Natural killer cell (primary cell): Measurements from ENCODE around the gene ZNF304. TPM values are rescaled to one million over a fixed set of nuclear protein-coding genes. Genes with fewer than 3 reads are reported as not detected.

ENCODE experiments used
- ATAC-seq, 3 donors: fragments of 150-1000 bp in 2 of 3; fragments of 200-7000 bp in 1 of 3; cut with Tn5 transposase; 1 replicate in 1 of 3; 2 replicates in 2 of 3; pipeline ENCODE4 v1.10.0; 2021; ENCODE audit warnings: mild to moderate bottlenecking in 2 of 3, moderate library complexity in 2 of 3
- DNase-seq, 2 donors: peaks; one replicate each; pipeline versions ENCODE4 v3.0.0 to v3.0.0-alpha.2; 2013 to 2021; ENCODE audit warnings: mixed read lengths in 1 of 2
- H3K27ac ChIP-seq: one replicate; pipeline ENCODE4 v1.5.1; 2013; ENCODE audit warnings: mild to moderate bottlenecking, low read length
- H3K27me3 ChIP-seq: one replicate; pipeline ENCODE4 v1.6.1; 2013; ENCODE audit warnings: low read length; ENCODE audit not compliant: control insufficient read depth, insufficient read depth
- H3K36me3 ChIP-seq: one replicate; pipeline ENCODE4 v1.6.1; 2013; ENCODE audit warnings: low read length; ENCODE audit not compliant: control insufficient read depth, insufficient read depth
- H3K4me1 ChIP-seq: one replicate; pipeline ENCODE4 v1.6.1; 2013; ENCODE audit warnings: low read length; ENCODE audit not compliant: control insufficient read depth, insufficient read depth
- H3K4me3 ChIP-seq: one replicate; pipeline ENCODE4 v1.5.1; 2013; ENCODE audit warnings: low read length
- H3K9me3 ChIP-seq: one replicate; pipeline ENCODE4 v1.6.1; 2013; ENCODE audit warnings: low read length; ENCODE audit not compliant: control insufficient read depth, insufficient read depth
- H3K27ac Mint-ChIP-seq, 2 donors: one replicate each; pipeline ENCODE4 v1.8.0; 2022; ENCODE audit warnings: mild to moderate bottlenecking in 2 of 2, mixed read lengths in 2 of 2, moderate library complexity in 1 of 2
- H3K27me3 Mint-ChIP-seq, 2 donors: one replicate each; pipeline ENCODE4 v1.8.0; 2022; ENCODE audit warnings: low read depth in 2 of 2, mixed read lengths in 2 of 2
- H3K36me3 Mint-ChIP-seq: one replicate; pipeline ENCODE4 v1.8.0; 2022; ENCODE audit warnings: mixed read lengths
- H3K4me1 Mint-ChIP-seq, 2 donors: one replicate each; pipeline ENCODE4 v1.8.0; 2022; ENCODE audit warnings: mixed read lengths in 2 of 2
- H3K4me3 Mint-ChIP-seq: one replicate; pipeline ENCODE4 v1.8.0; 2022; ENCODE audit warnings: mild to moderate bottlenecking, moderate library complexity, mixed read lengths
- H3K9me3 Mint-ChIP-seq, 2 donors: one replicate each; pipeline ENCODE4 v1.8.0; 2022; ENCODE audit warnings: mixed read lengths in 2 of 2
- CTCF ChIP-seq: fragments of 200-600 bp; IDR thresholded peaks from one replicate; pipeline ENCODE4 v1.8.0; 2022; ENCODE audit warnings: antibody characterized with exemption
- WGBS: methylation state at CpG from one replicate; pipeline ENCODE4 v1.1.7; 2013; ENCODE audit warnings: missing lambda C conversion rate; ENCODE audit not compliant: insufficient coverage; 5-methylcytosine and 5-hydroxymethylcytosine counted together
- intact Hi-C: fragments of 100-400 bp; cut with micrococcal nuclease; formaldehyde crosslinking; loops from one replicate; pipeline ENCODE4 v1.14.2; 2022
- total RNA-seq, 4 donors: library from RNA; stranded (reverse); fragments of 120-200 nt in 1 of 4; gene quantifications; one replicate each; pipeline versions ENCODE4 v1.2.3 to v1.2.4, GENCODE V29; 2013 to 2022

ZNF304 gene
- total RNA-seq, 3 donors from 2014 or later (not counting 1 experiment from before 2014, with no cell fraction given) = 6.6 to 10.7 (median 9.2) TPM

GRCh38 chr19:57377498-57378146 lies 26.6 kb downstream of the ZNF304 start:
- ATAC-seq (no peak), DNase-seq (no peak)
- H3K4me3 ChIP-seq = no peak overlapping the region
- H3K27me3 ChIP-seq = no peaks in the 10 kb centered on the region
- H3K27ac ChIP-seq = no peak overlapping the region
- H3K27ac Mint-ChIP-seq = no peak overlapping the region
- peaks cover 37% of the 10 kb centered on the region for H3K9me3 ChIP-seq
- H3K4me1 ChIP-seq = no peaks in the 10 kb centered on the region
- no peak for TF ChIP-seq CTCF
- intact Hi-C loops = no loop called here
- peaks cover 11 to 16% of the 10 kb centered on the region in 2 donors for H3K9me3 Mint-ChIP-seq
- H3K36me3 ChIP-seq = peaks cover 14% of the 10 kb centered on the region
- H3K4me3 Mint-ChIP-seq = no peak overlapping the region
- H3K36me3 Mint-ChIP-seq = peaks cover 58% of the 10 kb centered on the region
- no peaks in the 10 kb centered on the region for H3K27me3 Mint-ChIP-seq
- 100% methylated on average over 2 of the region's 3 CpGs for WGBS
- H3K4me1 Mint-ChIP-seq = no peaks in the 10 kb centered on the region

- Histone ChIP-seq H3K27me3 (no peaks in the 10 kb centered on the region), H3K4me1 (no peaks in the 10 kb centered on the region), H3K36me3 (peaks cover 5% of the 10 kb centered on the region), H3K27ac (no peak overlapping the region), H3K9me3 (peaks cover 26% of the 10 kb centered on the region), H3K4me3 (no peak overlapping the region)
- H3K27me3 Mint-ChIP-seq = no peaks in the 10 kb centered on the region
- no peak for ATAC-seq
- peaks cover 8 to 12% of the 10 kb centered on the region in 2 donors for H3K9me3 Mint-ChIP-seq
- H3K36me3 Mint-ChIP-seq = peaks cover 40% of the 10 kb centered on the region
- no peak for TF ChIP-seq CTCF
- intact Hi-C loops = loop anchor here (10.0 kb wide), 1 partner anchor 624 kb away; the partner anchor contains the start of gene ZNF606
- no peak overlapping the region for H3K4me3 Mint-ChIP-seq
- no peak overlapping the region for H3K27ac Mint-ChIP-seq
- no peak for DNase-seq
- H3K4me1 Mint-ChIP-seq = no peaks in the 10 kb centered on the region
These were observed 29.9 kb downstream of the ZNF304 start for GRCh38 chr19:57380923-57381322.

- no peaks in the 10 kb centered on the region for H3K27me3 ChIP-seq
- no peak overlapping the region for H3K27ac Mint-ChIP-seq
- H3K4me1 ChIP-seq = no peaks in the 10 kb centered on the region
- 92% methylated on average over 7 of the region's 7 CpGs for WGBS
- no peaks in the 10 kb centered on the region for H3K4me1 Mint-ChIP-seq
- H3K9me3 Mint-ChIP-seq = peaks cover 8 to 12% of the 10 kb centered on the region in 2 donors
- peaks cover 27% of the 10 kb centered on the region for H3K36me3 Mint-ChIP-seq
- intact Hi-C loops = loop anchor here (10.0 kb wide), 1 partner anchor 622 kb away; the partner anchor contains the start of gene ZNF606
- no peak overlapping the region for H3K4me3 ChIP-seq
- H3K36me3 ChIP-seq = no peaks in the 10 kb centered on the region
- H3K27me3 Mint-ChIP-seq = peaks cover 0 to 4% of the 10 kb centered on the region in 2 donors
- no peak overlapping the region for H3K4me3 Mint-ChIP-seq
- no peak for DNase-seq
- no peak for TF ChIP-seq CTCF
- ATAC-seq = no peak
- H3K27ac ChIP-seq = no peak overlapping the region
- H3K9me3 ChIP-seq = peaks cover 9% of the 10 kb centered on the region
These were observed 31.9 kb downstream of the ZNF304 start for GRCh38 chr19:57382806-57383488.
